Stomach (tissue), 4 donors: ENCODE results near the gene KLHL10.

ENCODE experiments used
- CTCF ChIP-seq, 7 experiments: fragments of 450-650 bp in 4 of 7; fragments of 200-600 bp in 3 of 7; sonication (generic) in 3 of 7; IDR thresholded peaks; one replicate each; pipeline ENCODE4 v1.5.1; 2016 to 2019; ENCODE audit warnings: antibody characterized with exemption in 7 of 7, control low read depth in 2 of 7, mild to moderate bottlenecking in 1 of 7
- POLR2A ChIP-seq, 4 donors: fragments of 450-650 bp; IDR thresholded peaks; one replicate each; pipeline ENCODE4 v1.6.1; 2016; ENCODE audit warnings: antibody characterized with exemption in 4 of 4, control low read depth in 2 of 4, mild to moderate bottlenecking in 1 of 4, moderate library complexity in 1 of 4

GRCh38 chr17:41814195-41814594 is 23.4 kb upstream of the KLHL10 start:
- TF ChIP-seq CTCF (IDR thresholded peaks at IDR 0.05) (no peak), POLR2A (IDR thresholded peaks at IDR 0.05) (no peak)
